COLO829 (cell line): Measurements from ENCODE around the gene MPHOSPH8.
A peak's percentile ranks its signal among the peaks of the same experiment; 100 is the strongest.

ENCODE experiments used
- DNase-seq: peaks from one replicate; pipeline ENCODE4 v3.0.0; 2012; ENCODE audit warnings: low spot score

The MPHOSPH8 gene, protein sequence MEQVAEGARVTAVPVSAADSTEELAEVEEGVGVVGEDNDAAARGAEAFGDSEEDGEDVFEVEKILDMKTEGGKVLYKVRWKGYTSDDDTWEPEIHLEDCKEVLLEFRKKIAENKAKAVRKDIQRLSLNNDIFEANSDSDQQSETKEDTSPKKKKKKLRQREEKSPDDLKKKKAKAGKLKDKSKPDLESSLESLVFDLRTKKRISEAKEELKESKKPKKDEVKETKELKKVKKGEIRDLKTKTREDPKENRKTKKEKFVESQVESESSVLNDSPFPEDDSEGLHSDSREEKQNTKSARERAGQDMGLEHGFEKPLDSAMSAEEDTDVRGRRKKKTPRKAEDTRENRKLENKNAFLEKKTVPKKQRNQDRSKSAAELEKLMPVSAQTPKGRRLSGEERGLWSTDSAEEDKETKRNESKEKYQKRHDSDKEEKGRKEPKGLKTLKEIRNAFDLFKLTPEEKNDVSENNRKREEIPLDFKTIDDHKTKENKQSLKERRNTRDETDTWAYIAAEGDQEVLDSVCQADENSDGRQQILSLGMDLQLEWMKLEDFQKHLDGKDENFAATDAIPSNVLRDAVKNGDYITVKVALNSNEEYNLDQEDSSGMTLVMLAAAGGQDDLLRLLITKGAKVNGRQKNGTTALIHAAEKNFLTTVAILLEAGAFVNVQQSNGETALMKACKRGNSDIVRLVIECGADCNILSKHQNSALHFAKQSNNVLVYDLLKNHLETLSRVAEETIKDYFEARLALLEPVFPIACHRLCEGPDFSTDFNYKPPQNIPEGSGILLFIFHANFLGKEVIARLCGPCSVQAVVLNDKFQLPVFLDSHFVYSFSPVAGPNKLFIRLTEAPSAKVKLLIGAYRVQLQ

DNA sequence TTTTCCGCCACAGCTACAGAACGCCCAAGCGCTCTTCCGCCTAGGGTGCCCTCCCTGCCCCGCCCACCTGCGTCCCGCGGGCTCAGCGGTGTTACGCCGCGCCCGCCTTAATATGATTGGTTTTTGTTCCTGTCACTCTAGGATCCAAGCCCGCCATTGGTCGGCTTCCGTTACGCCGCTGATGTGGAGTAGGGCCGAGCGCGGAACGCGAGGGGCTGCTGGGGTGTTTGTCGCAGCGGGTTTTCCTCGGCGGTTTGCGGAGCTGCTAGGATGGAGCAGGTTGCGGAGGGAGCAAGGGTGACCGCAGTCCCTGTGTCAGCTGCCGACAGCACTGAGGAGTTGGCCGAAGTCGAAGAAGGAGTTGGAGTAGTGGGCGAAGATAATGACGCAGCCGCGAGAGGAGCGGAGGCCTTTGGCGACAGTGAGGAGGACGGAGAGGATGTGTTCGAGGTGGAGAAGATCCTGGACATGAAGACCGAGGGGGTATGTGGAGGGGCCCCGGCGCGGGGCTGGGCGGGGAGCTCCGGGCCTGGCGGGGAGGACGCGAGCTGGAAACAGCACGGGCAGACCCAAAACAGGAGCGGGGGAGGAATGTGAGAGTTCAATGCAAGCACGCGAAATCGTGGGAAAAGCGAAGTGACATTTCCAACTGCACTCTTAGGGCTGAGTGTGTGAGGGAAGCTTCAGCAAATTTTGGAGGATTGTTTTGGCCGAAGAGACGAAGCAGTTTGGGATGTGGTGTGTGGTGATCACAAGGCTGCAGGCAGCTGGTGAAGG, at the start of gene MPHOSPH8:
MPHOSPH8 (plus strand) TSS at position 181 of the 777 bp plus-strand sequence; CDS start at position 271, 90 bp downstream.
- DNase-seq = peak; percentile 95

DNA sequence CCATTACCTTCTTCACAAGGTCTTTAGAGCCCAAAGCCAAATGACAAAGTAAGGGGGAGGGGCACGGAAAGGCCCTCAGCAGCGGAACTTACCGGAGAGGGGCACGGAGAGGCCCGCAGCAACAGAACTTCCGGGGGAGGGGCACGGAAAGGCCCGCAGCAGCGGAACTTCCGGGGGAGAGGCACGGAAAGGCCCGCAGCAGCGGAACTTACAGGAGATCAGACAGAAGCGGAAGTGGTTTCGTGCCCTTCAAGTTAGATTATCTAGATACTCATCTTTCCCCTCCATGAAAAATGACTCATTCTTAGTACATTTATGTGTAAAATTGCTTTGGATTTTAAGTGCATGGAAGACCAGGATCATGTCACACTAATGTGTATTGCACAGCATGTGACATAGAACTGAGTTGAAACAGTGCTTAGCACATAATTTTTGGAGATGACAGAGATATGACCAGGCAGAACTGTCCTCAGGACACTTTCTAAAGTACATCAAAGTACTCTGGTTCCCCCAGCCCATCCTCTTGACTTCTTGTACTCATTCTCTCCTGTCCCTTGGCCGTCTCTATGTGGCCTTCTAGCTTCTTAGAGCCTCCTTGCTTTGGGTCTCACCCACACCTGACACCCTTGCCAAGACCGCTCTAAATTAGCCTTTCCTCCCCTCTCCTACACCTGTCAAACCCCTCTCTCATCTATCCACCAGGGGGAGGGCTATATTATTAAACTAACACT, 46.4 kb upstream of the MPHOSPH8 start:
- no peak for DNase-seq

DNA sequence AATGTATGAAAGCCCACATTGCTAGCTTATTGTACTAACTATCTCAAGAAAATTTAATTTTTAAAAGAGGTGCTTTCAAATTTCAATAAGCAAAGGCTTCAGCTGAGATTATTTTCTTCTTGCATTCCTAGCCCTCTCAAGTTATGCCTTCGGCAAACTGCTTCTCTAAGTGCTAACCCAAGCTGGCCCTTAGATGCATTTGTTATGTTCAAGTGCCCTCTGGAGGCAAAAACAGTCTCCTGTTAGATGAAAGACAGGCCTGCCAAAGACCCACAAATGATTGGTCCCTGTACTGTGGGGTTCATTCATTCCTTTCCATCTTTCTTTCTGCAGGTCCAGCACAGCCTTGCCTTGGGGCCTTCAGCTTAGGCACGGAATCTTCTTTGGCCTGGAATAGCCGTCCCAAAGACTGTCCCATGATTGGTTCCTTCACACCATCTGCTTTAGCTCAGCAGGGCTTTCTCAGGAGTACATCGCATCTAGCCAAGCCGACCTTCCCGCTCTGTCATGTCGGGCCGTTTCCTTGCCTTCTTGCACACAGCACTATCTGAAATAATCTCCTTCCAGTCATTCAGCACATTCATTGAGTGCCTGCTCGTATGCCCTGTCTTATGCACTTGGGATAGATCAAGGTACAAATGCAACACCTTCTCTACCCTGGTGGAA, 45.7 kb upstream of the MPHOSPH8 start:
- DNase-seq = no peak

DNA sequence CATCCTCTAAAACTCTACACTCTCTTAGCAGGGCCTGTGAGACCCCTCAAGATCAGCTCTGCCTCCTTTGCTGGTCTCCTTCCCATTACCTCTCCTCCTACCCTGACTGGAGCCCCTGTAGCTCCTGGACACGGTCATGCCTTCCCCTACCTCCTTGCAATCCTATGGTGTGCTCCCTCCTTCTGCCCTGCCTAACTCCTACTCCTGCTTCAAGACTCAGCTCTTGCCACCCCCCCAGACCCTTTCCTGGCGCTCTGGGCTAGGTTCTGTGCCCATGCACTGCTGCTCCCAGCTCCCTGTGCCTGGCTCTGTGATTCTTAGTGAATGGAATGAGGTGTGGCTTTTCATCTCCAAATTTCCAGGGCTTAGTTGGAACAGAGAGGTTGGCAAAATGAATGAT, 44.1 kb upstream of the MPHOSPH8 start:
- DNase-seq = no peak

DNA sequence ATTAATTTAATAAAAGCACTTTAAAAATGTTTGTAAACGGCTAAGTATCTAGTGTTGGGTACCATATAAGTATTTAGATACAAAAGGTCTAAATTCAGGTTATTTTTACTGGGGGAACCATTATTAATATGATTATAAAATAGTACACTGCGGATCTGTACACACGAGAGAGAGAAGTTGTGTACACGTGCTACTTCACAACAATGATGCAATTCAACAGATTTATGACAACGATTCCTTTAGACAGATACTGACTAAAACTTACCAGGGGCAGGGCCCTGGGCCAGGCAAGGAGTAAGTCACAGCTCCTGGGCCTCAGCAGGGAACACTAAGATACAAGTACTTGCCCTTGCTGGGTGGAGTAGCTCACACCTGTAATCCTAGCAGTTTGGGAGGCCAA, 43.0 kb upstream of the MPHOSPH8 start:
- no peak for DNase-seq

DNA sequence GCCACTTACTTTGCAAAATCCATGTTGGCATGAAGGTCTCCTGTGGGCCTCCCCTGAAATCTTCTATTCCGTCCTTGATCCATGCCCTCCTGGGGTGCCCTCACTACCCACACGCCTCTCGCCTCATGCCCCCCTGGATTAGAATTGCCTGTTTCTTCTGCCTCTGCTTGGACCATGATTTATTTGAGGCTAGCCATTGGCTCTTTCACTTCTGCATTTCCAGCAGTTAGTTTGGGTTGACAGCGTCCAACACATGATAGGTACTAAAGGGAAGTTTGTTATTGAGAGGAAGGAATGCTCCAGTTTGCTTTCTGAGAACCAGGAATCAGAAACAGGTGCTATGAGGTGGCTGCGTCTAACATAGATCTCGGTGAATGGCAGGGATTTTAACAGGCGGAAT, 41.6 kb upstream of the MPHOSPH8 start:
- DNase-seq = no peak

DNA sequence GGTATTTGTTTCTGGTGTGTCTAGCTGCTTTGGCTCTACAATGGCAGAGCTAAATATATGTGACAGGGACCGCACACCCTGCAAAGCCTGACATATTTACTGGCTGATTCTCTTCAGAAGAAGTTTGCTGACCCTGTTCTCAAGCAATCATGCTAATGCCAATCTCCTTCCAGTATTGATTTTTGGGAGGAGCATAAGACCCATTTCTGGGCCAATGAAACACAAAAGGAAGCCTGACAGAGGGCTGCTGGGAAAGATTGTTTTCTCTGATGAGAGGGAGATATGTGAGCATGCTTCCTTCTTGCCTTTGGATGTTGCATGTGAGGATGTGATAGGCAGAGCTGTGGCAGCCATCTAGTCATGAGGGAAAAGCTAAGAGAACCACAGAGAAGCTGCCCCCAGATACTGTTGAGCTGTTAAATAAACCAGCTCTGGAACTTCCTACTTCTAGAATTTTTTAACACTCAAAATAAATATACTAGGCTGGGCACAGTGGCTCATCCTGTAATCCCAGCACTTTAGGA, 40.7 kb upstream of the MPHOSPH8 start:
- no peak for DNase-seq

DNA sequence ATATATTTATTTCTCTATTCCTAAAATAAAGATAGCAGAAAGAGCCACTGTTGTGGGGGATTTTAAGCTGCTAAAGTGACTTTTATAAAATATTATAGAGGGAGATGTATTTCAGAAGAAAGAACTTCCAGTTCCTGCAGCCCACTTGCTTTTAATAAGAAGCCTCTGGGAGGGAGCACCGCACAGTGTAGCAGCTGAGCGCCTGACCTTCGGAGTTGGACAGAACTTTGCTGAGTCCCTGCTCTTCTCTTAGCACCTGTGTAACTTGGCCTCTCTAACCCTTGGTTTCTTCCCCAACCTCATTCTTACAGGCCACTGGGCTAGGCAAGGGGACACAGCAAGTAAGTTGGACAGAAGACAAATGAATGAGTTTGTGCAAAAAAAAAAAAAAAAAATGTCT, 37.4 kb upstream of the MPHOSPH8 start:
- DNase-seq = no peak

DNA sequence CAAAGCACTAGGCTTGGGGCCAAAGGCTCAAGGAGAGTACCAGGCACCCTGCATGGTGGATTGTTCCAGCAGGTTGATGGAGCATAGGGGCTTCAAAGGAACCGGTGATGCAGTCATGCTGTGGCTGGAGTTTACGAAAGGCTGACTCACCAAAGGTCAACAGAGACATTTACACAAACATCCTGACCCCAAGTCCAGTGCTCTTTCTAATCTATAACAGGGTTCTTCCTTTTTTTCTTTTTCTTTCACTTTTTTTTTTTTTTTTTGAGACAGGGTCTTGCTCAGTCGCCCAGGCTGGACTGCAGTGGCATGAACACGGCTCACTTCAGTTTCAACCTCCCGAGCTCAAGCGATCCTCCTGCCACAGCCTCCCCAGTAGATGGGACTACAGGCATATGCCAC, 36.5 kb upstream of the MPHOSPH8 start:
- DNase-seq = no peak

DNA sequence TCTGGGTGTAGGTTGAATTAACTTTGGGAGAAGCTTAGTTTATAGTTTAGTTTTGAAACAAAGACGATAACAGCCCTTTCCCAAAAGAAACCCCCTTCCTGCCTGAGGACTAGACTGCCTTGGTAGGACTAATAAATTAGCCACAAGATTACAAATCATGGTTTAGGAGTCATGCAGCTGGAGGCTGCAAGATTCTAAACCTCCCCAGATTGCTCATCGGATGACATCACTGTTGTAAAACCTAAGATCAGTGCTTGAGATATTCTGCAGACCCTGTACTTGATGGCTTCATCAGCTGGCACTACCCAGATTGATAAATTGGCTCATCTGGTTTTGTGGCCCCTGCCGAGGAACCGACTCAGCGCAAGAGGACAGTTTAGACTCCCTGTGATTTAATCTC, 35.9 kb upstream of the MPHOSPH8 start:
- DNase-seq = no peak

DNA sequence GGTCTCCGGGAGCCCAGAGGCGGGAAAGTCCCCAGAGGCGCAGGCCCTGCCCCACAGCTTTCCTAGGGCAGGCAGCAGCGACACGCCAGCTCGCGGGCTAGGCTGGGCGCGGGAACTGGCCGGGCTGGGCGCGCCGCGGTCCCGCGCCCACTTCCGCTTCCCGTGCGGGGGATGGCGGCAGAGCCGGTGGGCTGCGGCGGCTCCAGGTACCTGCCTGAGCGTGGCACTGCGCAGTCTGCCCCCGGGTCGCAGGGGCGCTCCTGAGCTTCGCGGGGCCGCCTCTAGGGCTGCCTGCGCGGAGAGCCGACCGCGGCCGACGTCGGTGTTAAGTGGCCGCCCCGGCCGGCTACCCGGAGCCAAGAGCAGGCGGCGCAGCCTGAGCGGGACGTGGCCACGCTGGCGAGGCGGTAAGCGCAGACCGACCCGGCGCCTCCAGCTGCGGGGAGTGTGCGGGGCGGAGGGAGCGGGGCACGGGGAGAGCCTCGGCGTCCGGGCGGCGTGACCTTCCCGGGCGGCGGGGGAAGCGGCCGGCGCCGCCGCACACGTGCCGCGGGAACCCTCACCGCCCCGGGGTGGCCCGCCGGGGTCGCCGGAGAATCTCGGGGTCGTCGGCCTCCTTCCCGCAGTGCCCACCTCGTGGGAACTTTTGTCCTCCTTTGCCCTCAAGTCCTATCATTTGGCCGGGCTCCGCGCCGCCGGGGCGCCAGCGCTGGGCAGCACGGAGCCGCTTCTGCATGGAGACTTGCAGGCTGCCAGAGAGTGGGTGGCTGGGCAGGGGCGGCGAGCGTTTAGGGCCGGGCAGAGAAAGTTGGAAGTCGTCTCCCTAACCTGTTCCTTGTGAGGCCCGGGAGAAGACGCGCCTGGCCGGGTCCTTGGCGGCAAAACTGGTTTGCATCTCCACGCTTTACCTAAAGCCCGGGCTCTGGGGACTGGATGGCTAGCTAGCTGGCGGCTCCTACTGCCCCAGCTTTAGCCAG, 31.4 kb upstream of the MPHOSPH8 start:
- DNase-seq = no peak

DNA sequence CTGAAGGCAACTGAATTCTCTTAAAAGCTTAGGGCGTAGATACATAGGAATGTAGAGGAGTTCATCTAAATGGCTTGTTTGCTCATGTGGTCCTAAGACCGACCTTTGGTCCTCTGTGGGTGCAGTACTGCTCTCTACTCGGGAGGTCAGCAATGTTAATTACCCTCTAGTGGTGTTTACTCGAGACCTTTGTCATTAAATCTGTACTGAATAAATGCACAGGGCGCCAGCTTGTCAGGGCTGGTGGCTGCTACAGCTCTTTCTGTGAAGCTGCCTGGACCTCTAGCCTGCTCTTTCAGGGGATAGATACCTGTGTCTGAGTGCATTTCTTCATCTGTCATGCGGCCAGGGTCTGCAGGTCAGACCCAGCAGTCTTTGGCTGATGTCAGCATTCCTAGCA, 29.2 kb upstream of the MPHOSPH8 start:
- DNase-seq = no peak

DNA sequence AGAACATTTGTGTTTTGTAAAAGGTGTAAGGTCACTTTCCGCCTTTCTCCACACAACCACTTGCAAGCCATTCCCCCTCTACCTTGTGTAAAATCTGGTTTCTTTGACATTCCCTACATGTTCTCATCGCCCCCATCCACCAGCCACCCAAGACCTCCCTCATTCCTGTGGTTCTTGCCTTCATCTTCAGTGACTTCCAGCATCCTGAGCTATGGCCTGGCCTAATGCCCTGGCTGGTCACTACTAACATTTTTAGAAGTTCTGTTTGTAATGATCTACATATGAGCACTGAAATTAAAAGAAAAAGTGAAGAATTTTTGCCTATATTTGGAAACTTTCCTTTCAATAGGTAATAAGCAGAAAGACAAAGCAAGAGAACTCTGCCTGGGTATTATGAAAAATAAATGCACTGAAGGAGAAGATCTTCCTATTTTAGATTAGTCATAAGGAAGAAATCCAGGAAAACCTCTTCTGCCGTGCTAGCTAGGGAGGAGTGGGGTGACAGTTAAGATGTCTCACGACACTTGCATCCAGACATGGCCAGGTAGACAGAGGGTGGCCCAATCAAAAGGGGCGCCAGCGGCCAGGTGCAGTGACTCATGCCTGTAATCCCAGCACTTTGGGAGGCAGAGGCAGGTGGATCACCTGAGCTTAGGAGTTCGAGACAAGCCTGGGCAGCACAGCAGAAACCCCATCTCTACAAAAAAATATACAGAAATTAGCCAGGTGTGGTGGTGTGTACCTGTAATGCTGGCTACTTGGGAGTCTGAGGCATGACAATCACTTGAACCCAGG, 28.1 kb upstream of the MPHOSPH8 start:
- no peak for DNase-seq

DNA sequence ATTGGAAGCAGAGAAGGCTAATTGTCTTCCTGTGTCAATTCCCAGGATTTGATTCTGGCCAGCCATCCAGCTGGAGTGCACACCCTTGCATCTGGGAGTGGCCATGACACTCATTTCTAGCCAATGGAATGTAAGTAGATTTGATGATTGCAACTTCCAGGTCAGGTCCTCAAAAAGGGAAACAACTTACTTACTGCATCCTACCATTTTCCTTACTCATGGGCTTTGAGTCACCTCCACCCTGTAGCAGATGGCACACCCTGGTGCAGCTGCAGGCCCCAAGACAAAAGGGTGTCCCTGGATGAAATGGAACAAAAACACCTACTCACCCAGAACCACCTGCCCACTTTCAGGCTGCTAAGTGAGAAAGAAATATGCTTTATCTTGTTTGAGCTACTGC, 27.3 kb upstream of the MPHOSPH8 start:
- DNase-seq = no peak

DNA sequence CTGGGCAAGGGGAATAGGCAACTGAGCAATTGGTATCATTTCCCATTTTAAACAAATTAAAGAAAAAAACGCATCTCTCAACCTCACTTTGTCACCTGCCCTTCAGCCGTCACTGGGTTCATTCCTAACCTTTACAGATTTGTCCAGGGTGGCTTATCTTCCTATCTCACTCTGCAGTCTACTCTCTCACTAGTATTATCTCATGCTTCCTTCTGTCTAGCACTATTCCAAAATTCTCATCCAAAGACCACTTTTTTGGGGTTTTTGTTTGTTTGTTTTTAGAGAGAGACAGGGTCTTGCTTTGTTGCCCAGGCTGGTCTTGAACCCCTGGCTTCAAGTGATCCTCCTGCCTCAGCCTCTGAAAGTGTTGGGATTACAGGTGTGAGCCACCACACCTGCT, 26.7 kb upstream of the MPHOSPH8 start:
- DNase-seq = no peak

DNA sequence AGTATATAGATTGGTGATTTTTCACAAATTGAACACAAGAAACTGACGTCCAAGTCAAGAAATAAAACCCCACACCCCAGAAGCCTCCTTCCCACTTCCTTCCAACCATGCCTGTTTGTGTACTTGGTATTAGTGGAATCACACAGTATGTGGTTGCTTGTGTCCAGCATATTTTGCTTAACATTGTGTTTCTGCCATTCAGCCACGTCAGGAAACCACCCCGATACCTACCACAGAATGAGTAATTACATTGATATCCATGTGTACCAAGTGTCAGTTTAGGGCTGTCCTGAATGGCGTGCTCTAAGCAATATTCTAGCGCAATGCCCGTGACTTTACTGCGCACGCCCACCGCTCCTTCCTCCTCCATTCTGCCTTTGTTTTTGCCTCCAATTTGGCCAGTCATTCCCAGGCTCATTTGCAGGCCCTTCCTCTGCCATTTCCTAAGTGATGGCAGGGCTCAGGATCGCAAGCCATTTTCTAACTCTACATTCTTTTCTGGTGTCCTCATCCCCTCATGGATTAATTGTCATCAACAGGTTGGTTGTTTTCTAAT, 25.9 kb upstream of the MPHOSPH8 start:
- no peak for DNase-seq

DNA sequence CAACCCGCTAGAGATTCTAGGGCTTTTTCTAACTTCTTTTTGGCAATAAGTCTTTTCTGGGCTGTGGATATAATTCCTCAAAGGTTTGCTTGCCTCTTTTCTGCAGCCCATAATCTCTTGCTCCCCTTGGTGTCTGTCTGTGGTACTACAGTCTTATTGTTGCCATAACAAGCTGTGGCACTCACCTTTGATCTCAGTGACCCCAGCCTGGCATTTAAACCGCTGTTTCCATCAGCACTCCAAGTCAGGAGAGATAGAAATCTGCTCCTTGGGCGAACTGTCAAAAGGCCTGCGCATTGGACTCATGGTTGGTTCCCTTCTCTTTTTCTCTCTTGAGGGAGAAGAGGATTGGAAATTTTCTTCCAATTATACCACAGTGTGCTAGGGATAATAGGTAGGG, 14.5 kb upstream of the MPHOSPH8 start:
- DNase-seq = peak; percentile 58

DNA sequence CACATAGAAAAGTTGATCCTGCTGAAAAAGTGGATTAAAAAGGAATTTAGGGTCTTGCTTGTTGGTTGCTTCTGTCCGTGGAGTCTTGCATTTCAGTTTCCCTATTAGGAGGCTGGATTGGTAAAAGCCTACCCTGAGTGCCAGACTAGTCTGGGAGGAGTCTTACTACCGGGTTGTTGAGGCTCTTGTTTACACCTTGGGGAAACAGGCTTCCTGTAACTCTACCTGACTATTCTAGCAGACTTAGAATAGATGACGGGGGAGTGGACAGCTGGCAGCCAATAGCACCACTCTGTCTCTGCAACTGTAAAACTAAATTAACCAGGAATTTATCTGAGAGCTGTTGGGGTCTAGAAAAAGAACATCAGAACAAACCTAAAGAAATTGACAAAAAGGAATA, 11.3 kb upstream of the MPHOSPH8 start:
- no peak for DNase-seq

DNA sequence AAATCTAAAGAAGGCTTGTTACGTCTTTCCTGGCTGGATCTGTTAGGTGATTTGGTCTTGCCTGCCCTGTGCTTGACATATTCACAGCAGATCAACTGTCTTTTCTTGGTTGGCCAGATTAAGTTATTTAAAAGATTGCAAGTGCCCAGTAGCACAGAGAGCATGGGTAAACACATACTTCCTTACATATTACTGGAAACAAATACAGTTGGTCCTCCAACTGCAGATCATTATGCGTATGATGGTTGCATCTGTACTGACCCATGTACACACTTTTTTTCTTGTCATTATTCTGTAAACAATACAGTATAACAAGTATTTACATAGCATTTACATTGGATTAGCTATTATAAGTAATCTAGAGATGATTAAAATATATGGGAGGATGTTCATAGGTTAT, 9.2 kb upstream of the MPHOSPH8 start:
- DNase-seq = no peak
